GM21526 (cell line): ENCODE data around the gene D2HGDH.
"Not testable (repeated sequence)": the region's sequence is repeated elsewhere in the genome, so short reads cannot be mapped to it uniquely, and the experiment has no call there.

ENCODE experiments used
- ATAC-seq: cut with Tn5 transposase; IDR thresholded peaks from one replicate; pipeline ENCODE4 v1.9.1; 2021; ENCODE audit warnings: moderate library complexity; ENCODE audit not compliant: unreplicated experiment, low FRiP score

Gene D2HGDH

GRCh38 chr2:241724975-241725870 lies 9.2 kb upstream of the D2HGDH start:
- ATAC-seq: no peak

- no peak for ATAC-seq
Observed at GRCh38 chr2:241726459-241726858, 8.0 kb upstream of the D2HGDH start.

GRCh38 chr2:241728000-241728399 lies 6.4 kb upstream of the D2HGDH start:
- ATAC-seq: no peak

GRCh38 chr2:241728627-241729026 lies 5.8 kb upstream of the D2HGDH start:
- ATAC-seq: no peak

GRCh38 chr2:241729868-241730267 lies 4.6 kb upstream of the D2HGDH start:
- ATAC-seq: no peak

- ATAC-seq: no peak
Observed at GRCh38 chr2:241730671-241731293, 3.6 kb upstream of the D2HGDH start.

GRCh38 chr2:241732513-241733186 lies 1.8 kb upstream of the D2HGDH start:
- ATAC-seq: not testable (repeated sequence)

- ATAC-seq: no peak
Observed at GRCh38 chr2:241733391-241734207, 831 bp upstream of the D2HGDH start.

- ATAC-seq: no peak
Observed at GRCh38 chr2:241734208-241734466, 293 bp upstream of the D2HGDH start.

GRCh38 chr2:241736111-241736510 lies 1.7 kb downstream of the D2HGDH start:
- ATAC-seq: no peak

- ATAC-seq: no peak
Observed at GRCh38 chr2:241738040-241738686, 3.7 kb downstream of the D2HGDH start.

- ATAC-seq: no peak
Observed at GRCh38 chr2:241739177-241739576, 4.7 kb downstream of the D2HGDH start.

- ATAC-seq: no peak
Observed at GRCh38 chr2:241739651-241740050, 5.2 kb downstream of the D2HGDH start.

- no peak for ATAC-seq
Observed at GRCh38 chr2:241741016-241741415, 6.6 kb downstream of the D2HGDH start.

- no peak for ATAC-seq
Observed at GRCh38 chr2:241742320-241742939, 8.0 kb downstream of the D2HGDH start.

GRCh38 chr2:241743008-241743407 lies 8.6 kb downstream of the D2HGDH start:
- not testable (repeated sequence) for ATAC-seq

GRCh38 chr2:241743620-241744019 lies 9.2 kb downstream of the D2HGDH start:
- no peak for ATAC-seq

- ATAC-seq: no peak
Observed at GRCh38 chr2:241744028-241744754, 9.8 kb downstream of the D2HGDH start.

- no peak for ATAC-seq
Observed at GRCh38 chr2:241745276-241745675, 10.8 kb downstream of the D2HGDH start.
